ENCODE measurements around the gene SCAF8. TPM values are rescaled to one million over a fixed set of nuclear protein-coding genes. Genes with fewer than 3 reads are reported as not detected.
"Not testable (repeated sequence)": the region's sequence is repeated elsewhere in the genome, so short reads cannot be mapped to it uniquely, and the experiment has no call there.

Gene SCAF8
- total and polyA plus RNA-seq, 4 experiments from 2014 or later = 4.5 to 60.5 (median 40.2) TPM

GRCh38 chr6:154744029-154744745 is 11.0 kb downstream of the SCAF8 start:
- H3K4me3 ChIP-seq (ENCODE audit: low read length in 2 of 2); H3K9me3 Mint-ChIP-seq; H3K27ac ChIP-seq (ENCODE audit: low read depth, low read length); CTCF ChIA-PET (ENCODE audit: partially characterized antibody); H3K27ac Mint-ChIP-seq; DNase-seq; H3K9me3 ChIP-seq (ENCODE audit: control insufficient read depth in 1 of 2, low read length in 2 of 2); intact Hi-C loops (cut with micrococcal nuclease); H3K27me3 ChIP-seq (ENCODE audit: insufficient read depth, low read length); H3K36me3 ChIP-seq (ENCODE audit: insufficient read depth, low read length); H3K27me3 Mint-ChIP-seq; POLR2A ChIA-PET (ENCODE audit: partially characterized antibody): not testable (repeated sequence)
- H3K36me3 Mint-ChIP-seq = peaks cover 21 to 25% of the 10 kb centered on the region in 2 donors
- peaks cover 47 to 88% (median 67%) of the 10 kb centered on the region in 4 donors for H3K4me1 Mint-ChIP-seq
- H3K4me3 Mint-ChIP-seq = peak overlapping the region in 2 of 8 donors; percentile 29 to 59
- peaks cover 91% of the 10 kb centered on the region for H3K4me1 ChIP-seq (ENCODE audit: insufficient read depth, low read length)

- POLR2A ChIA-PET (ENCODE audit: partially characterized antibody) = no interaction called here
- peaks cover 91% of the 10 kb centered on the region for H3K4me1 ChIP-seq (ENCODE audit: insufficient read depth, low read length)
- peaks cover 5% of the 10 kb centered on the region for H3K36me3 ChIP-seq (ENCODE audit: insufficient read depth, low read length)
- Mint-ChIP-seq H3K36me3 (peaks cover 21 to 30% of the 10 kb centered on the region in 2 donors), H3K4me3 (peak overlapping the region in 4 of 8 donors; percentile 18 to 55 (median 44)), H3K27ac (peak overlapping the region in 3 of 7 donors; percentile 2 to 19 (median 18)), H3K4me1 (peaks cover 48 to 88% (median 68%) of the 10 kb centered on the region in 4 donors), H3K9me3 (no peaks in the 10 kb centered on the region), H3K27me3 (no peaks in the 10 kb centered on the region)
- no peaks in the 10 kb centered on the region for H3K9me3 ChIP-seq (ENCODE audit: control insufficient read depth in 1 of 2, low read length in 2 of 2)
- H3K4me3 ChIP-seq (ENCODE audit: low read length in 2 of 2) = no peak overlapping the region
- DNase-seq = no peak
- CTCF ChIA-PET (ENCODE audit: partially characterized antibody) = no interaction called here
- intact Hi-C loops (cut with micrococcal nuclease) = no loop called here
- H3K27ac ChIP-seq (ENCODE audit: low read depth, low read length) = no peak overlapping the region
- no peaks in the 10 kb centered on the region for H3K27me3 ChIP-seq (ENCODE audit: insufficient read depth, low read length)
These were observed 12.0 kb downstream of the SCAF8 start for GRCh38 chr6:154745243-154745642.

GRCh38 chr6:154749341-154749740 is 16.1 kb downstream of the SCAF8 start:
- ChIA-PET CTCF (ENCODE audit: partially characterized antibody) (no interaction called here), POLR2A (ENCODE audit: partially characterized antibody) (no interaction called here)
- no peak overlapping the region for H3K27ac ChIP-seq (ENCODE audit: low read depth, low read length)
- H3K36me3 ChIP-seq (ENCODE audit: insufficient read depth, low read length) = no peaks in the 10 kb centered on the region
- peaks cover 80% of the 10 kb centered on the region for H3K4me1 ChIP-seq (ENCODE audit: insufficient read depth, low read length)
- H3K27me3 Mint-ChIP-seq = no peaks in the 10 kb centered on the region
- intact Hi-C loops (cut with micrococcal nuclease) = no loop called here
- peak overlapping the region in 1 of 7 donors; percentile 61 for H3K27ac Mint-ChIP-seq
- DNase-seq = no peak
- H3K9me3 ChIP-seq (ENCODE audit: control insufficient read depth in 1 of 2, low read length in 2 of 2) = no peaks in the 10 kb centered on the region
- no peak overlapping the region for H3K4me3 ChIP-seq (ENCODE audit: low read length in 2 of 2)
- H3K4me3 Mint-ChIP-seq = peak overlapping the region in 6 of 8 donors; percentile 7 to 50 (median 36)
- H3K27me3 ChIP-seq (ENCODE audit: insufficient read depth, low read length) = no peaks in the 10 kb centered on the region
- H3K36me3 Mint-ChIP-seq = peaks cover 8 to 27% of the 10 kb centered on the region in 2 donors
- no peaks in the 10 kb centered on the region for H3K9me3 Mint-ChIP-seq
- peaks cover 43 to 84% (median 65%) of the 10 kb centered on the region in 4 donors for H3K4me1 Mint-ChIP-seq

GRCh38 chr6:154751011-154751800 is 18.0 kb downstream of the SCAF8 start:
- Histone ChIP-seq H3K9me3 (ENCODE audit: control insufficient read depth in 1 of 2, low read length in 2 of 2) (no peaks in the 10 kb centered on the region), H3K27ac (ENCODE audit: low read depth, low read length) (no peak overlapping the region), H3K4me1 (ENCODE audit: insufficient read depth, low read length) (peaks cover 67% of the 10 kb centered on the region), H3K27me3 (ENCODE audit: insufficient read depth, low read length) (no peaks in the 10 kb centered on the region), H3K4me3 (ENCODE audit: low read length in 2 of 2) (no peak overlapping the region), H3K36me3 (ENCODE audit: insufficient read depth, low read length) (no peaks in the 10 kb centered on the region)
- no peak for DNase-seq
- Mint-ChIP-seq H3K27me3 (no peaks in the 10 kb centered on the region), H3K4me3 (peak overlapping the region in 6 of 8 donors; percentile 4 to 61 (median 24)), H3K4me1 (peaks cover 41 to 82% (median 64%) of the 10 kb centered on the region in 4 donors), H3K9me3 (no peaks in the 10 kb centered on the region), H3K36me3 (peaks cover 3 to 22% of the 10 kb centered on the region in 2 donors), H3K27ac (peak overlapping the region in 6 of 7 donors; percentile 2 to 53 (median 26))
- CTCF ChIA-PET (ENCODE audit: partially characterized antibody) = no interaction called here
- intact Hi-C loops (cut with micrococcal nuclease) = no loop called here
- POLR2A ChIA-PET (ENCODE audit: partially characterized antibody) = no interaction called here

- ChIA-PET CTCF (ENCODE audit: partially characterized antibody) (no interaction called here), POLR2A (ENCODE audit: partially characterized antibody) (no interaction called here)
- Histone ChIP-seq H3K27ac (ENCODE audit: low read depth, low read length) (no peak overlapping the region), H3K36me3 (ENCODE audit: insufficient read depth, low read length) (no peaks in the 10 kb centered on the region), H3K4me1 (ENCODE audit: insufficient read depth, low read length) (peaks cover 63% of the 10 kb centered on the region), H3K9me3 (ENCODE audit: control insufficient read depth in 1 of 2, low read length in 2 of 2) (no peaks in the 10 kb centered on the region), H3K27me3 (ENCODE audit: insufficient read depth, low read length) (no peaks in the 10 kb centered on the region), H3K4me3 (ENCODE audit: low read length in 2 of 2) (no peak overlapping the region)
- peaks cover 3 to 24% of the 10 kb centered on the region in 2 donors for H3K36me3 Mint-ChIP-seq
- intact Hi-C loops (cut with micrococcal nuclease) = no loop called here
- no peak for DNase-seq
- no peaks in the 10 kb centered on the region for H3K9me3 Mint-ChIP-seq
- no peaks in the 10 kb centered on the region for H3K27me3 Mint-ChIP-seq
- no peak overlapping the region for H3K27ac Mint-ChIP-seq
- H3K4me3 Mint-ChIP-seq = no peak overlapping the region
- H3K4me1 Mint-ChIP-seq = peaks cover 42 to 81% (median 61%) of the 10 kb centered on the region in 4 donors
These were observed 18.8 kb downstream of the SCAF8 start for GRCh38 chr6:154752022-154752421.

- ChIA-PET POLR2A (ENCODE audit: partially characterized antibody) (interaction anchor here (0.7 kb wide), 1 partner anchor 20 kb away, joined by 3 read pairs; no protein-coding TSS in a partner anchor), CTCF (ENCODE audit: partially characterized antibody) (no interaction called here)
- Mint-ChIP-seq H3K4me1 (peaks cover 51 to 81% (median 63%) of the 10 kb centered on the region in 4 donors), H3K36me3 (peaks cover 14 to 33% of the 10 kb centered on the region in 2 donors), H3K27ac (peak overlapping the region in 2 of 7 donors; percentile 34 to 65), H3K4me3 (no peak overlapping the region), H3K9me3 (no peaks in the 10 kb centered on the region), H3K27me3 (no peaks in the 10 kb centered on the region)
- no peak overlapping the region for H3K4me3 ChIP-seq (ENCODE audit: low read length in 2 of 2)
- no peaks in the 10 kb centered on the region for H3K9me3 ChIP-seq (ENCODE audit: control insufficient read depth in 1 of 2, low read length in 2 of 2)
- intact Hi-C loops (cut with micrococcal nuclease) = no loop called here
- no peak for DNase-seq
- no peaks in the 10 kb centered on the region for H3K36me3 ChIP-seq (ENCODE audit: insufficient read depth, low read length)
- no peaks in the 10 kb centered on the region for H3K27me3 ChIP-seq (ENCODE audit: insufficient read depth, low read length)
- no peak overlapping the region for H3K27ac ChIP-seq (ENCODE audit: low read depth, low read length)
- peaks cover 60% of the 10 kb centered on the region for H3K4me1 ChIP-seq (ENCODE audit: insufficient read depth, low read length)
These were observed 20.9 kb downstream of the SCAF8 start for GRCh38 chr6:154754152-154754551.

- H3K27me3 Mint-ChIP-seq = no peaks in the 10 kb centered on the region
These were observed 24.3 kb downstream of the SCAF8 start for GRCh38 chr6:154757352-154758050.

More at GRCh38 chr6:154757352-154758050, 24.3 kb downstream of the SCAF8 start:
- Histone ChIP-seq H3K9me3 (ENCODE audit: control insufficient read depth in 1 of 2, low read length in 2 of 2) (no peaks in the 10 kb centered on the region), H3K27me3 (ENCODE audit: insufficient read depth, low read length) (no peaks in the 10 kb centered on the region), H3K4me1 (ENCODE audit: insufficient read depth, low read length) (peaks cover 46% of the 10 kb centered on the region), H3K36me3 (ENCODE audit: insufficient read depth, low read length) (no peaks in the 10 kb centered on the region), H3K4me3 (ENCODE audit: low read length in 2 of 2) (no peak overlapping the region), H3K27ac (ENCODE audit: low read depth, low read length) (no peak overlapping the region)
- DNase-seq = no peak
- peak overlapping the region in 1 of 7 donors; percentile 72 for H3K27ac Mint-ChIP-seq
- peaks cover 37 to 61% (median 51%) of the 10 kb centered on the region in 4 donors for H3K4me1 Mint-ChIP-seq
- ChIA-PET CTCF (ENCODE audit: partially characterized antibody) (interaction anchor here (1.2 kb wide), 1 partner anchor 41 kb away, joined by 4 read pairs; no protein-coding TSS in a partner anchor), POLR2A (ENCODE audit: partially characterized antibody) (no interaction called here)
- peak overlapping the region in 4 of 8 donors; percentile 1 to 20 (median 10) for H3K4me3 Mint-ChIP-seq
- intact Hi-C loops (cut with micrococcal nuclease) = no loop called here
- peaks cover 11 to 27% of the 10 kb centered on the region in 2 donors for H3K36me3 Mint-ChIP-seq
- no peaks in the 10 kb centered on the region for H3K9me3 Mint-ChIP-seq
